Activated CD4-positive, alpha-beta memory T cell treated with anti-CD3 and anti-CD28 coated beads, Interleukin-2, amount 10 ng/mL, durations not matched to agents 7 days and 5 days (primary cell): ENCODE results near the gene TENM3. TPM values are rescaled to one million over a fixed set of nuclear protein-coding genes. Genes with fewer than 3 reads are reported as not detected.

Experiments used
- CTCF ChIA-PET: fragments of 350-600 bp; sonication (Branson Sonifier 250); formaldehyde crosslinking; loops from one replicate; lab custom pipeline; 2021; ENCODE audit warnings: antibody characterized with exemption, inconsistent platforms; lab: Charles Lee
- POLR2A ChIA-PET: fragments of 350-600 bp; sonication (Branson Sonifier 250); formaldehyde crosslinking; loops from one replicate; lab custom pipeline; 2021; ENCODE audit warnings: antibody characterized with exemption; lab: Charles Lee
- DNase-seq: peaks from one replicate; pipeline ENCODE4 v3.0.0-alpha.2; 2020
- H3K27ac Mint-ChIP-seq: one replicate; pipeline ENCODE4 v1.8.0; 2021; ENCODE audit warnings: mild to moderate bottlenecking, mixed read lengths
- H3K27me3 Mint-ChIP-seq: one replicate; pipeline ENCODE4 v1.8.0; 2021; ENCODE audit warnings: mixed read lengths
- H3K36me3 Mint-ChIP-seq: one replicate; pipeline ENCODE4 v1.8.0; 2021; ENCODE audit warnings: low read depth, mixed read lengths
- H3K4me1 Mint-ChIP-seq: one replicate; pipeline ENCODE4 v1.8.0; 2021; ENCODE audit warnings: mixed read lengths
- H3K4me3 Mint-ChIP-seq: one replicate; pipeline ENCODE4 v1.8.0; 2021; ENCODE audit warnings: mild to moderate bottlenecking, mixed read lengths
- H3K9me3 Mint-ChIP-seq: one replicate; pipeline ENCODE4 v1.8.0; 2021; ENCODE audit warnings: mixed read lengths
- total RNA-seq, 2 experiments: library from RNA; stranded (reverse); gene quantifications; one replicate each; pipeline ENCODE4 v1.2.3, GENCODE V29; 2021

Gene TENM3
- total RNA-seq, 2 experiments from 2014 or later = not detected

- ChIA-PET CTCF (no interaction called here), POLR2A (no interaction called here)
- no peak overlapping the region for H3K4me3 Mint-ChIP-seq
- H3K36me3 Mint-ChIP-seq = no peaks in the 10 kb centered on the region
- no peak for DNase-seq
- H3K27ac Mint-ChIP-seq = no peak overlapping the region
- H3K27me3 Mint-ChIP-seq = no peaks in the 10 kb centered on the region
- H3K4me1 Mint-ChIP-seq = no peaks in the 10 kb centered on the region
- no peaks in the 10 kb centered on the region for H3K9me3 Mint-ChIP-seq
Measured at GRCh38 chr4:182291597-182292270, 48.5 kb downstream of the TENM3 start.

- H3K27ac Mint-ChIP-seq = no peak overlapping the region
- no peaks in the 10 kb centered on the region for H3K27me3 Mint-ChIP-seq
- no peaks in the 10 kb centered on the region for H3K9me3 Mint-ChIP-seq
- POLR2A ChIA-PET = no interaction called here
- CTCF ChIA-PET = no interaction called here
- no peak for DNase-seq
- no peak overlapping the region for H3K4me3 Mint-ChIP-seq
- no peaks in the 10 kb centered on the region for H3K36me3 Mint-ChIP-seq
- H3K4me1 Mint-ChIP-seq = no peaks in the 10 kb centered on the region
Measured at GRCh38 chr4:182292612-182293011, 49.4 kb downstream of the TENM3 start.

- POLR2A ChIA-PET = no interaction called here
- no peaks in the 10 kb centered on the region for H3K4me1 Mint-ChIP-seq
- no peak overlapping the region for H3K4me3 Mint-ChIP-seq
- no peak for DNase-seq
- CTCF ChIA-PET = no interaction called here
- no peaks in the 10 kb centered on the region for H3K9me3 Mint-ChIP-seq
- no peak overlapping the region for H3K27ac Mint-ChIP-seq
- no peaks in the 10 kb centered on the region for H3K36me3 Mint-ChIP-seq
- no peaks in the 10 kb centered on the region for H3K27me3 Mint-ChIP-seq
Measured at GRCh38 chr4:182293691-182294255, 50.6 kb downstream of the TENM3 start.

GRCh38 chr4:182294451-182294850 is 51.2 kb downstream of the TENM3 start:
- Mint-ChIP-seq H3K36me3 (no peaks in the 10 kb centered on the region), H3K9me3 (no peaks in the 10 kb centered on the region), H3K4me3 (no peak overlapping the region), H3K4me1 (no peaks in the 10 kb centered on the region), H3K27ac (no peak overlapping the region), H3K27me3 (no peaks in the 10 kb centered on the region)
- ChIA-PET POLR2A (no interaction called here), CTCF (no interaction called here)
- DNase-seq = no peak

GRCh38 chr4:182297659-182298058 is 54.5 kb downstream of the TENM3 start:
- H3K27me3 Mint-ChIP-seq = no peaks in the 10 kb centered on the region
- no peak for DNase-seq

GRCh38 chr4:182301736-182302135 is 58.5 kb downstream of the TENM3 start:
- Mint-ChIP-seq H3K4me3 (no peak overlapping the region), H3K4me1 (no peaks in the 10 kb centered on the region), H3K9me3 (no peaks in the 10 kb centered on the region), H3K27ac (no peak overlapping the region), H3K36me3 (no peaks in the 10 kb centered on the region), H3K27me3 (no peaks in the 10 kb centered on the region)
- CTCF ChIA-PET = no interaction called here
- DNase-seq = no peak
- POLR2A ChIA-PET = no interaction called here

More at GRCh38 chr4:182297659-182298058, 54.5 kb downstream of the TENM3 start:
- no peak overlapping the region for H3K27ac Mint-ChIP-seq
- CTCF ChIA-PET = no interaction called here
- H3K4me1 Mint-ChIP-seq = no peaks in the 10 kb centered on the region
- no peaks in the 10 kb centered on the region for H3K9me3 Mint-ChIP-seq
- POLR2A ChIA-PET = no interaction called here
- H3K36me3 Mint-ChIP-seq = no peaks in the 10 kb centered on the region
- no peak overlapping the region for H3K4me3 Mint-ChIP-seq

GRCh38 chr4:182303847-182304246 is 60.6 kb downstream of the TENM3 start:
- DNase-seq = no peak
- Mint-ChIP-seq H3K36me3 (no peaks in the 10 kb centered on the region), H3K4me3 (no peak overlapping the region), H3K4me1 (no peaks in the 10 kb centered on the region), H3K9me3 (no peaks in the 10 kb centered on the region), H3K27ac (no peak overlapping the region), H3K27me3 (no peaks in the 10 kb centered on the region)
- CTCF ChIA-PET = no interaction called here
- POLR2A ChIA-PET = no interaction called here

- H3K4me1 Mint-ChIP-seq = no peaks in the 10 kb centered on the region
- no peak overlapping the region for H3K27ac Mint-ChIP-seq
- no peaks in the 10 kb centered on the region for H3K27me3 Mint-ChIP-seq
- H3K9me3 Mint-ChIP-seq = no peaks in the 10 kb centered on the region
- H3K4me3 Mint-ChIP-seq = no peak overlapping the region
- H3K36me3 Mint-ChIP-seq = no peaks in the 10 kb centered on the region
- CTCF ChIA-PET = no interaction called here
- no peak for DNase-seq
- POLR2A ChIA-PET = no interaction called here
Measured at GRCh38 chr4:182306792-182307507, 63.7 kb downstream of the TENM3 start.

GRCh38 chr4:182307746-182308145 is 64.5 kb downstream of the TENM3 start:
- POLR2A ChIA-PET = no interaction called here
- H3K9me3 Mint-ChIP-seq = no peaks in the 10 kb centered on the region
- H3K36me3 Mint-ChIP-seq = no peaks in the 10 kb centered on the region
- no peaks in the 10 kb centered on the region for H3K4me1 Mint-ChIP-seq
- DNase-seq = no peak
- H3K27ac Mint-ChIP-seq = no peak overlapping the region
- CTCF ChIA-PET = no interaction called here
- H3K4me3 Mint-ChIP-seq = no peak overlapping the region
- H3K27me3 Mint-ChIP-seq = no peaks in the 10 kb centered on the region

GRCh38 chr4:182309877-182310276 is 66.7 kb downstream of the TENM3 start:
- ChIA-PET POLR2A (no interaction called here), CTCF (no interaction called here)
- no peak for DNase-seq
- Mint-ChIP-seq H3K9me3 (peaks cover 6% of the 10 kb centered on the region), H3K36me3 (no peaks in the 10 kb centered on the region), H3K4me1 (no peaks in the 10 kb centered on the region), H3K4me3 (no peak overlapping the region), H3K27ac (no peak overlapping the region), H3K27me3 (no peaks in the 10 kb centered on the region)

- CTCF ChIA-PET = no interaction called here
Measured at GRCh38 chr4:182310316-182310715, 67.1 kb downstream of the TENM3 start.

GRCh38 chr4:182310962-182311361 is 67.8 kb downstream of the TENM3 start:
- Mint-ChIP-seq H3K4me3 (no peak overlapping the region), H3K9me3 (peaks cover 12% of the 10 kb centered on the region), H3K27ac (no peak overlapping the region), H3K4me1 (no peaks in the 10 kb centered on the region), H3K36me3 (no peaks in the 10 kb centered on the region), H3K27me3 (no peaks in the 10 kb centered on the region)
- no peak for DNase-seq
- ChIA-PET CTCF (no interaction called here), POLR2A (no interaction called here)

More at GRCh38 chr4:182310316-182310715, 67.1 kb downstream of the TENM3 start:
- Mint-ChIP-seq H3K4me1 (no peaks in the 10 kb centered on the region), H3K27me3 (no peaks in the 10 kb centered on the region), H3K27ac (no peak overlapping the region), H3K9me3 (peaks cover 7% of the 10 kb centered on the region), H3K36me3 (no peaks in the 10 kb centered on the region), H3K4me3 (no peak overlapping the region)
- no peak for DNase-seq
- POLR2A ChIA-PET = no interaction called here

- H3K4me3 Mint-ChIP-seq = no peak overlapping the region
- H3K4me1 Mint-ChIP-seq = no peaks in the 10 kb centered on the region
- H3K36me3 Mint-ChIP-seq = no peaks in the 10 kb centered on the region
- POLR2A ChIA-PET = no interaction called here
- DNase-seq = no peak
- H3K9me3 Mint-ChIP-seq = peaks cover 16% of the 10 kb centered on the region
- no peak overlapping the region for H3K27ac Mint-ChIP-seq
- CTCF ChIA-PET = no interaction called here
- no peaks in the 10 kb centered on the region for H3K27me3 Mint-ChIP-seq
Measured at GRCh38 chr4:182314537-182314936, 71.3 kb downstream of the TENM3 start.
